SJCRH30 (cell line): ENCODE data around the gene FALEC. TPM values are rescaled to one million over a fixed set of nuclear protein-coding genes. Genes with fewer than 3 reads are reported as not detected.
"Not testable (repeated sequence)": the region's sequence is repeated elsewhere in the genome, so short reads cannot be mapped to it uniquely, and the experiment has no call there.

Experiments
- DNase-seq, 2 experiments: peaks; one replicate each; pipeline ENCODE4 v3.0.0-alpha.2; 2015 to 2020
- H3K27ac ChIP-seq: fragments of 250-450 bp; sonication (Bioruptor Pico); 2 replicates; pipeline ENCODE4 v1.5.1; 2020; ENCODE audit warnings: mild to moderate bottlenecking, moderate library complexity
- H3K27me3 ChIP-seq: fragments of 250-450 bp; sonication (Bioruptor Pico); 2 replicates; pipeline ENCODE4 v1.5.1; 2020; ENCODE audit warnings: mild to moderate bottlenecking, moderate library complexity
- H3K36me3 ChIP-seq: fragments of 250-450 bp; sonication (Bioruptor Pico); 2 replicates; pipeline ENCODE4 v1.5.1; 2020; ENCODE audit warnings: mild to moderate bottlenecking, moderate library complexity
- H3K4me1 ChIP-seq: fragments of 250-450 bp; sonication (Bioruptor Pico); 2 replicates; pipeline ENCODE4 v1.5.1; 2020; ENCODE audit warnings: mild to moderate bottlenecking, moderate library complexity
- H3K4me3 ChIP-seq: fragments of 250-450 bp; sonication (Bioruptor Pico); 2 replicates; pipeline ENCODE4 v1.5.1; 2020; ENCODE audit warnings: mild to moderate bottlenecking, moderate library complexity
- H3K9me3 ChIP-seq: fragments of 250-450 bp; sonication (Bioruptor Pico); replicated peaks from 2 replicates; pipeline ENCODE4 v1.5.1; 2020; ENCODE audit warnings: mild to moderate bottlenecking, moderate library complexity
- total RNA-seq: library from RNA; depleted of rRNA; stranded (reverse); fragments of >200 nt; shearing (Covaris generic); gene quantifications from 2 replicates; pipeline ENCODE4 v1.2.3, GENCODE V29; 2014; rRNA removed

The FALEC gene
- total RNA-seq, 1 experiment from 2014 or later, result not detected

- H3K27ac ChIP-seq, result no peak overlapping the region
- peaks cover 65% of the 10 kb centered on the region for H3K36me3 ChIP-seq
- peaks cover 2% of the 10 kb centered on the region for H3K4me1 ChIP-seq
- no peaks in the 10 kb centered on the region for H3K9me3 ChIP-seq
- DNase-seq, result no peak
- H3K4me3 ChIP-seq, result peak overlapping the region; percentile 89
- no peaks in the 10 kb centered on the region for H3K27me3 ChIP-seq
These were observed 61.4 kb downstream of the FALEC start for GRCh38 chr1:150576794-150577556.

GRCh38 chr1:150577557-150578271 is 62.2 kb downstream of the FALEC start:
- Histone ChIP-seq H3K9me3 (no peaks in the 10 kb centered on the region), H3K4me3 (peak overlapping the region; percentile 89), H3K27ac (peak overlapping the region; percentile 94), H3K27me3 (no peaks in the 10 kb centered on the region), H3K36me3 (peaks cover 61% of the 10 kb centered on the region), H3K4me1 (peaks cover 2% of the 10 kb centered on the region)
- DNase-seq, result no peak

GRCh38 chr1:150578272-150579109 is 62.9 kb downstream of the FALEC start:
- H3K4me3 ChIP-seq, result peak overlapping the region; percentile 89
- peak overlapping the region; percentile 94 for H3K27ac ChIP-seq
- H3K27me3 ChIP-seq, result no peaks in the 10 kb centered on the region
- peaks cover 53% of the 10 kb centered on the region for H3K36me3 ChIP-seq
- H3K9me3 ChIP-seq, result no peaks in the 10 kb centered on the region
- H3K4me1 ChIP-seq, result peaks cover 2% of the 10 kb centered on the region
- DNase-seq, result peak; percentile 61 to 68

- Histone ChIP-seq H3K4me3 (peak within 1 kb of the TSS; percentile 89), H3K36me3 (peaks cover 45% of the 10 kb centered on the region), H3K27ac (peak within 1 kb of the TSS; percentile 94), H3K9me3 (no peaks in the 10 kb centered on the region), H3K27me3 (no peaks in the 10 kb centered on the region), H3K4me1 (peaks cover 2% of the 10 kb centered on the region)
- peak; percentile 94 to 95 for DNase-seq
These were observed 63.8 kb downstream of the FALEC start, which contains the start of gene MCL1 for GRCh38 chr1:150579110-150579944. TSS of gene MCL1 (minus strand) at chr1:150579610. CDS start at chr1:150579530, 80 bp downstream.

- DNase-seq, result no peak
These were observed 64.5 kb downstream of the FALEC start for GRCh38 chr1:150579945-150580642.

GRCh38 chr1:150580966-150581365 is 65.4 kb downstream of the FALEC start:
- not testable (repeated sequence) for H3K9me3 ChIP-seq, DNase-seq, H3K4me1 ChIP-seq, H3K4me3 ChIP-seq, H3K27ac ChIP-seq, H3K27me3 ChIP-seq
- H3K36me3 ChIP-seq, result peaks cover 29% of the 10 kb centered on the region

More at GRCh38 chr1:150579945-150580642, 64.5 kb downstream of the FALEC start:
- H3K27me3 ChIP-seq, result no peaks in the 10 kb centered on the region
- H3K9me3 ChIP-seq, result no peaks in the 10 kb centered on the region
- H3K4me3 ChIP-seq, result peak overlapping the region; percentile 89
- H3K36me3 ChIP-seq, result peaks cover 37% of the 10 kb centered on the region
- peaks cover 2% of the 10 kb centered on the region for H3K4me1 ChIP-seq
- H3K27ac ChIP-seq, result peak overlapping the region; percentile 94

- H3K9me3 ChIP-seq, DNase-seq, H3K27ac ChIP-seq, H3K27me3 ChIP-seq, H3K4me1 ChIP-seq, H3K4me3 ChIP-seq: not testable (repeated sequence)
- peaks cover 24% of the 10 kb centered on the region for H3K36me3 ChIP-seq
These were observed 65.9 kb downstream of the FALEC start for GRCh38 chr1:150581437-150581836.

GRCh38 chr1:150581962-150582361 is 66.4 kb downstream of the FALEC start:
- DNase-seq, H3K27me3 ChIP-seq, H3K9me3 ChIP-seq: not testable (repeated sequence)

GRCh38 chr1:150582371-150582770 is 66.8 kb downstream of the FALEC start:
- Histone ChIP-seq H3K36me3 (peaks cover 15% of the 10 kb centered on the region), H3K4me3 (no peak overlapping the region), H3K4me1 (no peaks in the 10 kb centered on the region; the same call in 1 of the 2 replicates), H3K27me3 (no peaks in the 10 kb centered on the region), H3K27ac (no peak overlapping the region), H3K9me3 (no peaks in the 10 kb centered on the region)
- DNase-seq, result no peak

More at GRCh38 chr1:150581962-150582361, 66.4 kb downstream of the FALEC start:
- not testable (repeated sequence) for H3K4me3 ChIP-seq, H3K27ac ChIP-seq, H3K4me1 ChIP-seq
- peaks cover 19% of the 10 kb centered on the region for H3K36me3 ChIP-seq

Other genes starting within 250 kb of the FALEC start
- 93.6 and 95.6 TPM in 2 replicates for gene APH1A, start 246.7 kb upstream of the FALEC start, total RNA-seq
- gene C1orf54, start 243.0 kb upstream of the FALEC start, total RNA-seq, result 1.3 and 2.0 TPM in 2 replicates
- not detected in 2 replicates for gene CIART, start 233.2 kb upstream of the FALEC start, total RNA-seq
- 47.8 and 53.0 TPM in 2 replicates for gene MRPS21, start 221.9 kb upstream of the FALEC start, total RNA-seq
- gene PRPF3, start 194.2 kb upstream of the FALEC start, total RNA-seq, result 75.4 and 88.7 TPM in 2 replicates
- gene RPRD2, start 151.6 kb upstream of the FALEC start, total RNA-seq, result 14.6 and 15.5 TPM in 2 replicates
- gene TARS2, start 28.3 kb upstream of the FALEC start, total RNA-seq, result 24.0 and 26.3 TPM in 2 replicates
- 5.0 TPM in 2 replicates for gene ECM1, start 7.6 kb upstream of the FALEC start, total RNA-seq
- not detected in 2 replicates for gene ADAMTSL4, start 33.7 kb downstream of the FALEC start, total RNA-seq
- 99.4 and 104 TPM in 2 replicates for gene MCL1, start 63.9 kb downstream of the FALEC start, total RNA-seq
- gene ENSA, start 113.9 kb downstream of the FALEC start, total RNA-seq, result 89.3 and 91.6 TPM in 2 replicates
- gene GOLPH3L, start 181.4 kb downstream of the FALEC start, total RNA-seq, result 8.9 and 11.6 TPM in 2 replicates
- 0.36 TPM in 1 of 2 replicates, not detected in the other for gene HORMAD1, start 205.1 kb downstream of the FALEC start, total RNA-seq